Common myeloid progenitor, CD34-positive (primary cell): ENCODE results near the gene SH3PXD2B.

ENCODE experiments used
- CTCF ChIA-PET: fragments of 350-600 bp; sonication (Branson Sonifier 250); formaldehyde crosslinking; loops from one replicate; lab custom pipeline; 2021; ENCODE audit warnings: antibody characterized with exemption; lab: Charles Lee
- POLR2A ChIA-PET: fragments of 350-600 bp; sonication (Branson Sonifier 250); formaldehyde crosslinking; loops from one replicate; lab custom pipeline; 2021; ENCODE audit warnings: antibody characterized with exemption; lab: Charles Lee
- DNase-seq, 3 donors: peaks; one replicate each; pipeline versions ENCODE4 v3.0.0 to v3.0.0-alpha.2; 2013
- H3K27ac ChIP-seq, 2 experiments: 1 replicate in 1 of 2; 2 replicates in 1 of 2; pipeline ENCODE4 v1.7.0; 2013; ENCODE audit warnings: inconsistent platforms in 2 of 2, low read length in 2 of 2, mild to moderate bottlenecking in 2 of 2, low read depth in 1 of 2, moderate library complexity in 1 of 2; ENCODE audit not compliant: severe bottlenecking in 2 of 2, insufficient read depth in 1 of 2, poor library complexity in 1 of 2
- H3K27me3 ChIP-seq, 5 experiments: replicated peaks in 2 of 5; 1 replicate in 3 of 5; 2 replicates in 2 of 5; pipeline versions ENCODE4 v1.6.1 to v1.7.0; 2013; ENCODE audit warnings: low read length in 4 of 5, mild to moderate bottlenecking in 2 of 5, moderate library complexity in 2 of 5, inconsistent platforms in 1 of 5; ENCODE audit not compliant: insufficient read depth in 5 of 5, control insufficient read depth in 4 of 5
- H3K36me3 ChIP-seq, 4 experiments: 1 replicate in 2 of 4; 2 replicates in 2 of 4; pipeline versions ENCODE4 v1.6.1 to v1.7.0; 2013; ENCODE audit warnings: low read length in 3 of 4, control low read depth in 1 of 4, mild to moderate bottlenecking in 1 of 4; ENCODE audit not compliant: control insufficient read depth in 4 of 4, insufficient read depth in 4 of 4
- H3K4me1 ChIP-seq, 4 experiments: 1 replicate in 3 of 4; 2 replicates in 1 of 4; pipeline versions ENCODE4 v1.6.1 to v1.7.1; 2013; ENCODE audit warnings: low read length in 3 of 4, mild to moderate bottlenecking in 3 of 4, control low read depth in 1 of 4, inconsistent platforms in 1 of 4, moderate library complexity in 1 of 4; ENCODE audit not compliant: control insufficient read depth in 4 of 4, insufficient read depth in 4 of 4; ENCODE audit errors: control extremely low read depth in 1 of 4
- H3K4me3 ChIP-seq, 7 experiments: 1 replicate in 4 of 7; 2 replicates in 3 of 7; pipeline versions ENCODE4 v1.5.1 to v1.7.0; 2013; ENCODE audit warnings: mild to moderate bottlenecking in 7 of 7, low read length in 6 of 7, moderate library complexity in 6 of 7, inconsistent platforms in 2 of 7, low read depth in 2 of 7, control low read depth in 1 of 7; ENCODE audit not compliant: insufficient read depth in 4 of 7, control insufficient read depth in 1 of 7; ENCODE audit errors: extremely low read depth in 1 of 7
- H3K9me3 ChIP-seq, 5 experiments: 1 replicate in 4 of 5; 2 replicates in 1 of 5; pipeline versions ENCODE4 v1.6.1 to v1.7.1; 2013; ENCODE audit warnings: low read length in 4 of 5, mild to moderate bottlenecking in 2 of 5, inconsistent platforms in 1 of 5, low read depth in 1 of 5, moderate library complexity in 1 of 5; ENCODE audit not compliant: control insufficient read depth in 4 of 5, insufficient read depth in 2 of 5; ENCODE audit errors: control extremely low read depth in 1 of 5
- WGBS: methylation state at CpG from one replicate; pipeline ENCODE4 v1.1.5; 2013; ENCODE audit not compliant: insufficient coverage; 5-methylcytosine and 5-hydroxymethylcytosine counted together

The SH3PXD2B gene

DNA sequence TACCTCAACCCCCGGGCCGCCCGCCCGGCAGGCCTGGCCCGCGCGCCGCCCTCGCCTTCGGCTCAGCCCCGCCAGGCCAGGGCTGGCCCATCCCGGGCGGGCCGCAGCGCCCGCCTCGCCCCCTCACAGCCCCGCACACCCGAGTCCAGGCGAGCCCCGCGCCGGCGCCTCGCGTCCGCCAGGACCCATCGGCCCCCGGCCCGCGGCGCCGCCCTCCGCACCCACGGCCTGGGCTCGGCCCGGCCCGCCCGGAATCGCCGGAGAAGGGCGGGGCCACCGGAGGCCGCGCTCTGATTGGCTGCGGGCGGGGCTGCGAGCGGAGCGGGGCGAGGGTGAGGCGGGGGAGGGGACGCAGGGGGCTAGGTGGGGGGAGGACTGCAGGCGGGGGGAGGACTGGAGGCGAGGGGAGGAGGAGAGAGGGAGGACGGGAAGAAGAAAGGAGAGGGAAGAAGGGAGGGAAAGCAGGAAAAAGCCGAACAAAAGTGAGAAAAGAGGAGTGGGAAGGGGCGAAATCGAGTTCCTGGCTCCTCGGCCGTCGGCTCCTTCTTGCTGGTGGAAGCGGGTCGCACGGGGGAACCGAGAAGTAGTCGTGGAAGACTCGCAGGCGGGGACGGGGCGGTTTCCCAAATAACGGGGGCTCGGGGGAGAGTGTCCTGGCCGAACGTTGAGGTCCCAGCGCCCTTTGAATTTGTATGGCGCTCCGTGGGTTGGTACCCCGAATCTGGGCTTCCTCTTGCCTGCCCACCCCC is 170.3 kb downstream of the SH3PXD2B start:
- Histone ChIP-seq H3K27me3 (peaks cover 0 to 4% (median 0%) of the 10 kb centered on the region in 5 experiments), H3K27ac (no peak overlapping the region), H3K36me3 (no peaks in the 10 kb centered on the region), H3K4me1 (peaks cover 10 to 27% (median 19%) of the 10 kb centered on the region in 4 experiments), H3K9me3 (no peaks in the 10 kb centered on the region), H3K4me3 (peak overlapping the region; percentile 74 to 95 (median 85))
- DNase-seq = peak; percentile 71 to 78 (median 72)
- under 1% methylated on average over 39 of the region's 79 CpGs for WGBS
- ChIA-PET POLR2A (interaction anchor here (0.6 kb wide), 1 partner anchor 167 kb away, joined by 3 read pairs; no protein-coding TSS in a partner anchor), CTCF (interaction anchor here (0.7 to 1.7 kb wide), 10 partner anchors 7 to 180 kb away, joined by 3 to 6 read pairs (median 4); no protein-coding TSS in a partner anchor)

DNA sequence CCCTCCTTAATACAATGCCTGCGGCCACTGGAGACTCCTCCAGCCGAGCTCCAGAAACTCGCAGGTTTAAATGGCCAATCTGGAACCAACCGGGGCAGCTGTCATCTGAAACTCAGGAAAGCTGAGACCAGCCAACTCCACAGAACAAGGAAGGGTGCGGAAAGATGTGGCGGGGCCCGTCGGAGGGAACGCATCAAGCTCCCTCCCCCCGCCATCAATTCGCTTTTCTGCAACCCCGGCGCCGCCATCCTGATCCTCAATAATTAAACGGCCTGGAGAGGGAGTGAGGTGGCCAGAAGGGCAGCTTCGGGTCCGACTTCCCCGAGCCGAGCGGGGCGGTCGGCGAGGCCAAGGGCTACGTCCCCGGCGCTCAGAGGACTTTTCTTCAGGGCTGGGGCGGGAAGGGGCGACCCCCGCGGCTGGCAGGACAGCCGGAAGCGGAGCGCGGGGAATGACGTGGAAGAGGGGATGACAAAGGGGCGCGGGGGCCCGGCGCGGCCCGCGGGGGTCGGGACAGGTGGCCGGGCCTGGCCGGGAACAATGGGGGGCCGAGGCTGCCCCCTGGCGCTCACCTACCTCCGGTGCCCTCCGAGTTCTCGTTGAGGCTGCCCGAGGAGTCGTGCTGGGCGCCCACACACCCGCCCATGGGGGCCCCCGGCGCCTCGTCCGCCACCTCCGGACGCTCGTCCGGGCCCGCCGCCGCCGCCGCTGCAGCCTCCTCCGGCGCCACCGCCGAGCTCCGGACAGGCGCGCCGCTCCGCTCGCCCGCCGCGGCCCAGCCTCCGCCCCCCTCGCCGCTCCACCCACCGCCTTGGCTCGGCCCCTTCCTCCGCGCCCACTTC is 171.1 kb downstream of the SH3PXD2B start, which contains the start of gene UBTD2:
UBTD2 (minus strand) TSS at position 745 of the 842 bp plus-strand sequence; CDS start at position 646, 99 bp downstream.
- Histone ChIP-seq H3K4me1 (peaks cover 10 to 27% (median 19%) of the 10 kb centered on the region in 4 experiments), H3K36me3 (no peaks in the 10 kb centered on the region), H3K27ac (peak within 1 kb of the TSS; percentile 25 to 68), H3K4me3 (peak within 1 kb of the TSS; percentile 74 to 95 (median 85)), H3K27me3 (peaks cover 0 to 4% (median 0%) of the 10 kb centered on the region in 5 experiments), H3K9me3 (no peaks in the 10 kb centered on the region)
- POLR2A ChIA-PET = interaction anchor here (0.6 kb wide), 1 partner anchor 167 kb away, joined by 3 read pairs; no protein-coding TSS in a partner anchor
- 0% methylated on average over 21 of the region's 87 CpGs for WGBS
- CTCF ChIA-PET = interaction anchor here (0.7 to 2.1 kb wide), 17 partner anchors 8 to 179 kb away, joined by 3 to 10 read pairs (median 4); partner anchors contain the start of gene STK10
- DNase-seq = peak; percentile 63 to 86 (median 78)

DNA sequence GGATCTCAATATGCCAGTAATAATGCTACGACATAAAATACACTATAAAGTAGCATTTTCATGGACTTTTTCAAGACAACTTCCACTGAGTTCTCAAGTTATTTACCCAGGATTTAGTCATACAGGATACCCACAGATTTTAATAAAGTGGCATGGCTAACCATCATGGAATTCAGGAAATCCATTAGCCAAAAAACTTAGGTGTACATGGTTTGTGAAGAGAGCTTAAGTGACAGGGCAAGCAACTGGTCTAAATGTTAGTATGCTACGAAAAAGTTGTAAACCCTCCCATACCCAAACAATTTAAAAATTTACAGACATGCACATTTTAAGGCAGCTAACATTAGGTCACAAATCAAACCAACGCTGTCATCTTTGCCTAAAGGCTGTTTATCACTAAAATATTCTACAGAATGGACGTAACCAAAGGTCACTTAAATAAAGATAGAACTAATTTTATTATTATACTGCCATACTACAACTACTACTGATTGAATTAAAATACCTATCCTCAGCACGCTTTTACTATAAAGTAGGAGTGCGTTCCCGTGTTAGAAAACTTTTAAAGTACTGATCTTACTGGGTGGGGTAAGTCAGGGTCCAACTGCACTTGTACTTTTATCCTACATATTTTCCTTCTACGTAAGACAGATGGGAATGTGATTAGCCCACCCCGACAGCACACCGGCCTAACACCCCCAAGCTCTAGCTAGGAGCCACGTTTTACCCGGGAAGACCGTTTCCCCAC is 171.9 kb downstream of the SH3PXD2B start:
- CTCF ChIA-PET = interaction anchor here (0.8 to 2.1 kb wide), 16 partner anchors 9 to 178 kb away, joined by 3 to 10 read pairs (median 5); partner anchors contain the start of gene STK10

DNA sequence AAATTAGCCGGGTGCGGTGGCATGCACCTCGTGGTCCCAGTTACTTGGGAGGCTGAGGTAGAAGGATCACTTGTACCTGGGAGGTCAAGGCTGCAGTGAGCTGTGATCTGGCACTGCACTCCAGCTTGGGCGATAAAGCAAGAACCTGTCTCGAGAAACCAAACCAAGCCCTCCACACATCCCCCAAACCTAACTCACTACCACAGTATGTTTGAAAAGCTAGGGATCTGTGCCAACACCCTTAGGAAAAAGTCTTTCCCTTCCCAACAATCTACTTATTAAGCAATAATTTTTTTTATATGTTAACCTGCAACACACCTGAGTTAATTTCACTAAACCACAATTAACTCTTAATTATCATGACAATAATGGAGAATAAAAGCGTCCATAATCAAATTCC is 173.0 kb downstream of the SH3PXD2B start:
- Histone ChIP-seq H3K36me3 (peaks cover 0 to 3% (median under 1%) of the 10 kb centered on the region in 4 experiments), H3K27ac (no peak overlapping the region), H3K4me3 (peak overlapping the region in 1 of 7 experiments; percentile 92), H3K9me3 (no peaks in the 10 kb centered on the region), H3K4me1 (peaks cover 10 to 27% (median 19%) of the 10 kb centered on the region in 4 experiments), H3K27me3 (peaks cover 0 to 4% (median 0%) of the 10 kb centered on the region in 5 experiments)
- ChIA-PET CTCF (interaction anchor here (1.5 to 2.1 kb wide), 3 partner anchors 92 to 176 kb away, joined by 5 to 10 read pairs (median 5); partner anchors contain the start of gene STK10), POLR2A (no interaction called here)
- 92% methylated on average over 2 of the region's 6 CpGs for WGBS
- no peak for DNase-seq

More for the DNA sequence above, 171.9 kb downstream of the SH3PXD2B start:
- H3K27me3 ChIP-seq = peaks cover 0 to 4% (median 0%) of the 10 kb centered on the region in 5 experiments
- peaks cover 10 to 27% (median 19%) of the 10 kb centered on the region in 4 experiments for H3K4me1 ChIP-seq
- H3K9me3 ChIP-seq = no peaks in the 10 kb centered on the region
- peak overlapping the region; percentile 74 to 95 (median 85) for H3K4me3 ChIP-seq
- no peaks in the 10 kb centered on the region for H3K36me3 ChIP-seq
- POLR2A ChIA-PET = no interaction called here
- peak in 2 of 3 donors; percentile 6 to 8 for DNase-seq
- H3K27ac ChIP-seq = peak overlapping the region; percentile 25 to 68
- WGBS = 17% methylated on average over 5 of the region's 13 CpGs

DNA sequence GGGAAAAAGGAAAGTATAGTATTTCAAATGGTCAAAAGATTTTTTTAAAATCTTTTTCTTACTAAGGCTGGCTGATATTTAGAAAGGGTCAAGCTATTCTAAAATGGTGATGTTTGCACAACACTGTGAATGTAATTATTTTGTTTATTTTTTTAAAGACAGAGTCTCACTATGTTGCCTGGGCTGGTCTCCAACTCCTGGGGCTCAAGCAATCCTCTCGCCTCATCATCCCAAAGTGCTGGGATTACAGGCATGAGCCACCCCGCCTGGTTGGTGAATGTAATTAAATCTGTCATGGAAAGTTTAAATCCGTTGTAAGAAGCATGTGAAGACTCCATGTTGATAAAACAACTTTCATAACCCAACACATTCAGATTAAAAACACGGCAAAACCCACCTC is 173.4 kb downstream of the SH3PXD2B start:
- H3K27me3 ChIP-seq = peaks cover 0 to 3% (median 0%) of the 10 kb centered on the region in 5 experiments
- ChIA-PET CTCF (interaction anchor here (1.4 to 1.5 kb wide), 2 partner anchors 41 to 175 kb away, joined by 3 to 5 read pairs; no protein-coding TSS in a partner anchor), POLR2A (no interaction called here)
- no peak for DNase-seq
- H3K9me3 ChIP-seq = no peaks in the 10 kb centered on the region
- H3K4me3 ChIP-seq = no peak overlapping the region
- H3K36me3 ChIP-seq = peaks cover 0 to 3% (median under 1%) of the 10 kb centered on the region in 4 experiments
- H3K4me1 ChIP-seq = peaks cover 10 to 27% (median 19%) of the 10 kb centered on the region in 4 experiments
- H3K27ac ChIP-seq = no peak overlapping the region
- 100% methylated on average over 1 of the region's 4 CpGs for WGBS

DNA sequence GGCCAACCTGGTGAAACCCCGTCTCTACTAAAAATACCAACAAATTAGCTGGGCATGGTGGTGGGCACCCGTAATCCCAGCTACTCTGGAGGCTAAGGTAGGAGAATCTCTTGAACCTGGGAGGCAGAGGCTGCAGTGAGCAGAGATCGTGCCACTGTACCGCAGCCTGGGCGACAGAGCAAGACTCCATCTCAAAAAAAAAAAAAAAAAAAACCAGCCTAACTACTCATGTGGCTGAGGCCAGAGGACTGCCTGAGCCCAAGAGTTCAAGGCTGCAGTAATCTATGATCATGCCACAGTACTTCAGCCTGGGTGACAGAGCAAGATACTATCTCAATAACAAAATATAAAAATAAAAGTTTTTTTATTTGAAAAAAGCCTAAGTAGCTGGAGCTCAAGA is 174.0 kb downstream of the SH3PXD2B start:
- DNase-seq = no peak
- no peak overlapping the region for H3K4me3 ChIP-seq
- CTCF ChIA-PET = interaction anchor here (0.6 to 1.4 kb wide), 4 partner anchors 12 to 74 kb away, joined by 3 to 4 read pairs (median 3); no protein-coding TSS in a partner anchor
- H3K27me3 ChIP-seq = no peaks in the 10 kb centered on the region
- H3K4me1 ChIP-seq = peaks cover 10 to 27% (median 19%) of the 10 kb centered on the region in 4 experiments
- peaks cover 0 to 3% (median under 1%) of the 10 kb centered on the region in 4 experiments for H3K36me3 ChIP-seq
- no CpG with 5 or more reads among the region's 5 CpGs for WGBS
- H3K27ac ChIP-seq = no peak overlapping the region
- H3K9me3 ChIP-seq = no peaks in the 10 kb centered on the region
- POLR2A ChIA-PET = no interaction called here
